Measurements from ENCODE around the gene MAP2K2.

The MAP2K2 gene

DNA sequence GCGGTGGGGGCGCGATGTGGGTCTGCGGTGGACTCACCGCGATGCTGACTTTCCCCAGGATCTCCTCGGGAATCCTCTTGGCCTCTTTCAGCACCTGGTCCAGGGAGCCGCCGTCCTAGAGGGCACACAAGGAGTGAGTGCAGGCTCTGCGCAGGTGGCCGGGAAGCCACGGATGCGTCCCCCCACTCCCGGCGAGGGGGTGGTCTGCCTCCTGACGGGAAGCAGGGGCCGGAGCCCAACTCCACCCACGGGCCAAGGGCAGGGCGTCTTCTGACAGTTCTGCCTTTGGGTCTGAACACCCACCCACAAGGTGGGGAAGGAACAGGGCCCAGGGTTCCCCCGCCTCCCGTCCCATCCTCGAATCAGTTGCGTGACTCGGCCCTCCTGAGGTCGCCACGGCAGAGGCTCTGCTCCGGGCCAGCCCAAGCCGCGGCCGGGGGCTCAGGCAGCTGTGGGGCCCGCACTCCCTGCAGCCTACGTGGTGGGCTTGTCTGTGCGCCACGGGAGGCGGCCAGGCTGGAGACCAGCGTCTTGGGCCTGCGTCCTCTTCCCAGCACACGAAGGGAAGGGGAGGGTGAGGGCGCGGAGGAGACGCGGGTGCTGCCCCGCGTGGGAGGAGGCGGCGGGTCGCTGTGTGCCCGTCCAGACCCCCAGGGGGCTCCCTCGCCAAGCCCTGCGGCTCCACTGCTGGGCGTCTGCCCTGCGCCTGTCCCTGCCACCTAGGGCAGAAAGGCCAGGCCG is 21.4 kb downstream of the MAP2K2 start:
- no peak for DNase-seq (ENCODE audit: low read depth)
- H3K4me3 ChIP-seq (ENCODE audit: low read depth, low read length): no peak overlapping the region

DNA sequence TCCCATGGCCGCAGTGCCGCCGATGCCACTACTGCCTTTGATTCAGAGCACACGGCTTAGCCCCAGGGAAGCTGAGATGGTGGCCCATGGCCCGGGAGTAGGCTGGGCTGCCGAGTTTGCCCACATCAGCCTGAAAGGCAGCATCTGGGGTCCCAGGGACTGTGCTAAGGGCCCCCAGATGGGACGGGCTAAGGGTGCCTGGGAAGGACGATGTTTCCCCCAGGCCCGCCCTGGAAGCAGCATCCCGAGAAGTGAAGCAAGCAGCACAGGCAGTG is 22.5 kb downstream of the MAP2K2 start:
- H3K4me3 ChIP-seq (ENCODE audit: low read depth, low read length): no peak overlapping the region
- DNase-seq (ENCODE audit: low read depth): no peak

DNA sequence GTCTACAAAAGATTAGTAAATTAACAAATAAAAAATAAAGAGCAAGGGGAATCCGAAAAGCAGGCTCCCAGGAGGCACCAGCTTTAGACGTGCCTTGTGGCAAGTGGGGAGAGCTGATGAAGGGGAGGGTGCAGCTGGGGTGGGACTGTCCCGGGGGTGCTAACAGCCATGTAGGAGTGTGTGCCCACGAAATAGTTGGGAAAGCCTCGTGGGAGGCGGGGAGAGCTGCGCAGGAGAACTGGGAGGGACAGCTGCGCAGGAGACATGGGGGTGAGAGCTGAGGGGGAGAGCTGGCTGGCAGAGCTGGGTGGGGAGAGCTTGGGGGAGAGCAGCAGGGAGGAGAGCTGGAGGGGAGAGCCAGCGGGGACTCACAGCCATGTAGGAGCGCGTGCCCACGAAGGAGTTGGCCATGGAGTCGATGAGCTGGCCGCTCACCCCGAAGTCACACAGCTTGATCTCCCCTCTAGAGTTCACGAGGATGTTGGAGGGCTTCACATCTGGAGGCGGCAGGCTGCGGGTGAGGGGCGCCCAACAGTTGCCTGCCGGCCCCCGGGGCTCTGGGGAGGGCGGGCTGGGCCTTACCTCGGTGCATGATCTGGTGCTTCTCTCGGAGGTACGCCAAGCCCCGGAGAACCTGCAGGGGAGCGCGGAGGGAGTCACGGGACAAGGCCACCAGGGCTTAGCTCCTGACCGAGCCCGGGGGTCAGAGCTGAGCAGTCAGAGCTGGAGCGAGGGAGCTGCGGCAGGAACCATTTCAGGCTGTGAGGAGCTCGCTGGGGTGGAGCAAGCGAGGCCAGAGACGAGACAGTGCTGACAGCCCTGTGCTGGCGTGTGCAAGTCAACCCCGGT is 23.1 kb downstream of the MAP2K2 start:
- no peak overlapping the region for H3K4me3 ChIP-seq (ENCODE audit: low read depth, low read length)
- DNase-seq (ENCODE audit: low read depth): no peak

DNA sequence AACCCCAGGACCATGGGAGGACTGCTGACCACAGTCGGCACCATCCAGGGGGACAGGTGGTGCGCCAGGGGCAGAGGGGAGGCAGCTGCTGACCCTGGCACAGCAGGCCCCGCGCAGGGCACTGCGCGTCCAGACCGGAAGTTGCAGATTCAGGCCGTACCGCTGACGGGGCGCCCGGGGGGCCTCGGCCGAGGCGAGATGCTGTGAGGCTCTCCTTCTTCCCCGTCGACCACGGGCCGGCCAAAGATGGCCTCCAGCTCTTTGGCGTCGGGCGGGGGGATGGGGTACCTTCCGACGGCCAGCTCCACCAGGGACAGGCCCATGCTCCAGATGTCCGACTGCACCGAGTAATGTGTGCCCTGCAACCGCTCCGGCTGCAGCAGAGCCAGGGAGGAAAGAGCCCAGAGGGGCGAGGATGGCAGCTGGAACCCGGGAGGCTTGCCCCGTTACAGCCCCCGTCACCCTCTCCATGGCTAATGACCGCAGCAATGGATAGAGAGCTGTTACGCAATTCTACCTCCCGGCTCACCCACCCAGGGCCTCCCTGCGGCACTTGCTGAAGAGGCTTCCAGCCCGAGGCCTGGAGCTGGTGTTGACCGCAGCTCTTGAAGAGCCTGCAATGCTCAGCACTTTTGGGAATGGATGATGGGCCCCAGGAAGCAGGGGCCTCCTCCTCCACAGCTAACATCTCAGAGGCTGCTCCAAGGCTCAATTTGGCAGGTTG is 24.7 kb downstream of the MAP2K2 start:
- no peak for DNase-seq (ENCODE audit: low read depth)
- H3K4me3 ChIP-seq (ENCODE audit: low read depth, low read length): no peak overlapping the region

DNA sequence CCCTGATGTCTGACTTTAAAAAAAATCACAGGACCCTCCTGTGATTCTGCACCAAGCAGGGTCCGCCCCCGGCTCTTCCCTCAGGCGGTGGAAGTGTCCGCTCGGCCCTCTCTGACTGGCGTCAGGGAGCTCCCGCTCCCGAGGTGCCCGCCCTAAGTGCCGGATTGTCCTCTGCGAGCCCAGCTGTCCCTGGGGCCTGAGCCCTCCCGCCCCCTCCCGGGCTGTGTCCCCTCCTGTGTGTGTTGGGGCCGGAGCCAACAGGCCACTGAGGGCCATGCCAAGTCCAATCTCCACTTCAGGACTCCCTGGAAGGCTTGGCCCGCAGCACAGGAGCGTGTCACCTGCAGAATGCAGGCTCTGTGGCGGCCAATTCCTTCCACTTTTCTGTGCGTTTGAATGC is 25.4 kb downstream of the MAP2K2 start:
- no peak overlapping the region for H3K4me3 ChIP-seq (ENCODE audit: low read depth, low read length)
- no peak for DNase-seq (ENCODE audit: low read depth)

DNA sequence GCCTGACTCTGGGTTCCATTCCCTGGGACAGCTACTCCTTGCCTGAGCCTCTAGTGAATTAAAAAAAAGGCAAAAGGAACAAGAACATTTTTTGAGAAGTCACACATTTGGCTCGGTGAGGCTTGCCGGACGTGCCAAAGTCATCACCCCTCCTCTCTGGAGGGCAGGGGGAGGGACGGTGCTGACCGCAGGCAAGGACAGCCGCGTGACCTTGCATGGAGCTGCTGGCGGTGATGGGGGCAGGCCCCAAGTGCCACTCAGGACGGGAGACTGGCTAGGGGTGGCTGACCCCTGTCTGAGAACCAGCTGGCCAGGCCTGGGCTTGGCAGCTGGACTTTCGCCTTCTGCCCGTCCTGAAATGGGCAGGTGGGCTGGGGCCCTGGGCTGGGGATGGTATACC is 26.4 kb downstream of the MAP2K2 start:
- no peak overlapping the region for H3K4me3 ChIP-seq (ENCODE audit: low read depth, low read length)

DNA sequence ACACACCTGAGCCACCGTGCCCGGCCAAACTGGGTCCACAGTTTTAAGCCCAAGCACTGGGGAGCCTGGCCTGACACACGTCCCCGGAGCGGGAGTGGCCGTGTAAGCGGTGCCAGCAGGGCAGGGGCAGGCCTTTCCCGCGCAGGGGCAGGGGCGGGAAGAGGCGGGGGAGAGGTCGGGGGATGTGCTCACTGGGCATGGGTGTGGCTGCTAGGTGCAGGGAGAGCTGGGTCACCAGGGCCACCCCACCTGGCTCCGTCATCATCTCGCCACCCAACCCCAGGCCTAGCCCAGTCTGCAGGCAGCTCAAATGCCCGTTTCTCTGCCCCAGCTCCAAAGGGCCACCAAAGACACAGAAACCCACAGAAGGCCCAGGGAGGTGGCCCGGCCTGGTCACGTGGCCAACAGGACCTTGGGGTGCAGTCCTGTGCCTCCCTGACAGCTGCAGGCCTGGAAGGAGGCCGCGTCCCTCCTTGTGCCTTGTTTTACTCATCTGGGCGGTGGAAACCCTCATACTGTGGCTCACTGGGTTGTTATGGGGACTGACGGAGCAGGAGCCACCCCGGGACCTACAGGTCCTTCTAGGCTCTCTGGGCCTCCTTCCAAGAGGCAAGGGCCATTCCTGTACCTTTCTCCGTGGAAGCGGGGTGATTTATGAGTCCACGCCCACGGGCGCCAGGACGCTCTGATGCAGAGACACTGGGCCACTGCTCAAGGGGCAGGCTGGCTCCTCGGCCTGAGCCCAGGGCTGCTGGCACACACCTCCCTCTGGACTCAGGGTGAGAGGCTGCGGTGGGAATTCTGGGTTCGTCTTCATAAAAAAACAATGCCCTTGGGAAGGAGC is 27.7 kb downstream of the MAP2K2 start:
- DNase-seq (ENCODE audit: low read depth): no peak
- no peak overlapping the region for H3K4me3 ChIP-seq (ENCODE audit: low read depth, low read length)

More for the DNA sequence above, 26.4 kb downstream of the MAP2K2 start:
- no peak for DNase-seq (ENCODE audit: low read depth)

DNA sequence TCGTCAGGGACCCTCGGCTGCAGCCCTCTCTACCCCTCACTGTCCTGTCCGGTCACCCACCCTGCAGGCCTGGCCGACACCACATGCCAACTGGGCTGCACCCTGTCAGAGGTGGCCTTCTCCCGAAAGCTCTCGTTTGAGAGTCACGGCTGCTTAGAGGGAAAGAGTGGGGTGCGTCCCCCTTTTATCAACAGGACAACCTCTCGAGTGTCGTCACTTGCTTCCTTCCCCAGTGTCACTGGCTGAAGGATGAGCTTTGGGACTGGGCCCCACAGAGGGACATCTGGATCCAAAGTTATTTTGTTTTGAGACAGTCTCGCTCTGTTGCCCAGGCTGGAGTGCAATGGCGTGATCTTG is 28.5 kb downstream of the MAP2K2 start:
- no peak overlapping the region for H3K4me3 ChIP-seq (ENCODE audit: low read depth, low read length)
- no peak for DNase-seq (ENCODE audit: low read depth)

DNA sequence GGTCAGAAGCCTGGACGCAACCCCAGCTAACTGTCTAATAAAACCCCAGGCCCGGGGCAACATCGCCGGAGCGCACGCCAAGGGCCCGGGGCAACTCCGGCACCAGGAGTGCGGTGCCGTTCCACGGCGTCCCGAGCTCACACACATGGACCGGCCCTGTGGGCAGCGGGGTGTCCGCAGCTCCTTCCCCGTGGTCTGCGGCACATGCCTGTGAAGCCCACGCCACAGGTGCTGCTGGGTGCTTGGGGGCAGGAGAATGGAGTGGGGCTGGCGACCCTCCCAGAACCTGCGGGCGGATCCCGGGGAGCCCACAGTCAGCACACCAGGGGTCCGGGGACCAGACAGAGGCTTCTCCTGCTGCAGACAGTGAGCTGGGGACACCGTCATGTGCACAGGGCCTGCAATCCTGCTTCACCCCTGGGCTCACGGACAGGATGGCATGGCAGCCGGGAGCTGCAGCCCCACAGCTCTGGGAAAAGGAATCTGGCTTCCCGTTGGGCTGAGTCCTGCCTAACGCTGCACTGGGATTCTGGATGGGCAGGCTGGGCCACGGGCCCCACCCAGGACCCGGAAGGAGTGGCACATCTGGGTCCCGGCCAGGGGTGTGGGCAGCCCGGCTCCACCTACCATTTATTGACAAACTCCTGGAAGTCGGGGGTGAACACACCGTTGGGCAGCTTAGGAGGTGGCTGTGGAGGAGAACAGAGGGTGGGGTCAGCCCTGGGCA is 29.0 kb downstream of the MAP2K2 start:
- H3K4me3 ChIP-seq (ENCODE audit: low read depth, low read length): no peak overlapping the region
- DNase-seq (ENCODE audit: low read depth): no peak

DNA sequence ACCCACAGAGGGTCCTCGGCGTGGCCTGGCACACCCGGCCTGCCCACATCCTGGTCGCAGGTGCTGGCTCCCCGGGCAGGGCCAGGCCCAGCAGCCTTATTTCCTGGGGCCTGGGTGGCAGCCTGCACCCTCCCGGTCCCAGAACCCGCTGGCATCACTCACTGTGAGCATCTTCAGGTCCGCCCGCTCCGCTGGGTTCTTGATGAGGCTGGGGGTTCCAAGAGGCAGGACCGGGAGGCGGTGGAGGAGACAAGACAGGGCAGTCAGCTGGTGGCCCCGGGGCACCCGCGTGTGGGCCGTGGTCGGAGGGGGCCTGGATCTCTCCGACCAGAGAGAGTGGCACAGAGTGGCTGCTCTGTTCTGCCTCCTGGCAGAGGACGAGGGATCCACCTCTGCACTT is 29.6 kb downstream of the MAP2K2 start:
- no peak overlapping the region for H3K4me3 ChIP-seq (ENCODE audit: low read depth, low read length)
- DNase-seq (ENCODE audit: low read depth): no peak

DNA sequence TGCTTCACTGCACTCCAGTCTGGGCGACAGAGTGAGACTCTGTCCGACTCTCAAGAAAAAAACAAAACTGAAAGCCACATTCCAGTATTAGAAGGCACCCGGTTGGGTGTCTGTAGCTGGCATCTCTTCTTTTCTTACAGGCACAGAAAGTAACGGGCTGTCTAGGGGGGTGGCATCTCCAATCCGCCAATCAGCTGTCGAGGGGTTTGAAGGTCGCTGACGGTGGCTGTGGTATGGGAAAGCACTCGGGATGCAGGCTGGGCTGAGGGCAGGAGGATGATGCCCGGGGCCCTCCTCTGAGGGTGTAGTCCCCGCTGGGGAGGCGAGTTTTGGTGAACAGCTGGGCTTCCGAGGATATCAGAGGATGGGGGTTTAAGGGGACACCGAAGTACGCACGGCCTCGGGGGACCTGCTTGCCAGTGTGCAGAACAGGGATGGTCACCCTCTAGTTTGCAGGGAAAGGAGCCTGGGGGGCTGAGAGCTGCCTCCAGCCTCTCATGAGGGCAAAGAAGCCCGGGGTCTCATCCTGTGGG is 30.2 kb downstream of the MAP2K2 start:
- no peak overlapping the region for H3K4me3 ChIP-seq (ENCODE audit: low read depth, low read length)
- no peak for DNase-seq (ENCODE audit: low read depth)

DNA sequence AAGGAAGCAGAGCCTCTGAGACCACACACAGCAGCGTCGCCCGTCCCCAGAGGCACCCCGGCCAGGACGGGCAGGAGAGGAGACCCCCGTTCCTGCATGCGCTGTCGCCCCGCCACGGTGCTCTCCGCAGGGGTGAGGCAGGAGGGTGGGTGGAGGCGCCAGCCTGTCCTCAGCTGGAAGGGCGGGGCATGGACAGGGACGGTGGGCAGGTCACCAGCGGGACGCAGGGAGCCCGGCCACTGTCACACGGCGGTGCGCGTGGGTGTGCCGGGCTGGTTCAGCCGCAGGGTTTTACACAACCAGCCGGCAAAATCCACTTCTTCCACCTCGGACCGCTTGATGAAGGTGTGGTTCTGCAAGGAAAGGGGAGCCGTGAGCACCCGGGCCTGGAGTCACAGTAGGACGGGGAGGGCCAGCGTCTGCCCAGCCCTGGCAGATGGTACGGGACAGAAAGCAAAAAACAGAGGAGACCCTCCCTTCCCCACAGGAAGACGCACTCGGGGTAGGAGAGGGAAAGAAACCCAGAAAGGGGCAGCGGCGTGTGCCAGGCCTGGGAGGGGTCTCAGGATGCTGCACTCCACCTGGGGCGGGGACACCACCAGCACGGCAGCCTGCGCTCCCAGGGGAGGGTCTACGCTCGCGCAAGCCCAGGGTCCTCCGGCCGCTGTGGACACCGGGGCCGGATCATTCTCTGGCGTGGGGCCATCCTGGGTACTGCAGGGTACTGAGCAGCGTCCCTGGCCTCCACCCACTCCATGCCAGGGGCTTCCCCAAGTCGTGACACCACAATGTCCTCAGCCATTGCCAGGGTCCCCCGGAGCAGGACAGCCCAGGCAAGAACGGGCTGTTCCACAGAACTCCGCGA is 33.3 kb downstream of the MAP2K2 start:
- no peak overlapping the region for H3K4me3 ChIP-seq (ENCODE audit: low read depth, low read length)
- DNase-seq (ENCODE audit: low read depth): no peak

DNA sequence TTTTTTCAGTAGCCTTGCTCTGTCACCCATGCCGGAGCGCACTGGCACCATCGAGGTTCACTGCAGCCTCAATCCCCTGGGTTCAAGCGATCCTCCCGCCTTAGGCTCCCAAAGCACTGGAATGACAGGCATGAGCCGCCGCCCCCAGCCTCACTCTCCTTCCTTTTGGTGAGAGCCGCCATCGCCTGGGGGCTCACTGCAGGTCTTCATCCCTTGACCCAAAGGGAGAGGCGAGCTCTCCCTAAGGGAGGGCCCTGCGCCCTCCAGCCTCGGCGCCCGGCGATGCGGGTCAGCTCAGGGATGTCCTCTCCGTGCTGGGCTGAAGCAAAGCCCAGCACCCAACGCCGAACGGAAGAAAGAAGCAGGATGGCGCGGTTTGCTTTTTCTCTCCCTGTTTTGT is 34.0 kb downstream of the MAP2K2 start:
- DNase-seq (ENCODE audit: low read depth): no peak
- H3K4me3 ChIP-seq (ENCODE audit: low read depth, low read length): no peak overlapping the region

DNA sequence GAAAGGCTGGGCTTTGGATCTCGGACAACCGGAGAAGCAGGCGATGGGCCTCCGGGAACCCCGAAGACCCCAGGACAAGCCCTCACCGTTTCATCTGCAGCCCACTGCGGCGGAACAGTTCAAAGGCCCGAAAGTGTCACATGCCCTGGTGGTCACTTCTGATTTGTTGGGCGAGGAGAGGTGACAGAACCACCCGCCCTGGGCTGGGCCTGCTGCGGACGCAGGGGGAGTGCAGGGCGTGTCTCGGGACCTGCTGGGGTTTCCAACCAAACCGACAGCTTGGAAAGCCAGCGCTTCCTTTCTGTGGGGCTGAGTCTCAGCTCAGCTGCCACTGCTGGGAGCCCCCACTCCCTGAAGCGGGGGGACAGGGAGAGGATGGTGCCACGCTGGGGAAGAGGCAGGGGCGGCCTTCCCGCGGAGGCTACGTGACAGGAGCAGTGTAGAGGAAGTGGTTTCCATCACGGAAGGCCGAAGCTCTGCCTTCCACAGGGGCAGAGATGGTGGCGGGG is 34.5 kb downstream of the MAP2K2 start:
- H3K4me3 ChIP-seq (ENCODE audit: low read depth, low read length): no peak overlapping the region
- DNase-seq (ENCODE audit: low read depth): no peak

DNA sequence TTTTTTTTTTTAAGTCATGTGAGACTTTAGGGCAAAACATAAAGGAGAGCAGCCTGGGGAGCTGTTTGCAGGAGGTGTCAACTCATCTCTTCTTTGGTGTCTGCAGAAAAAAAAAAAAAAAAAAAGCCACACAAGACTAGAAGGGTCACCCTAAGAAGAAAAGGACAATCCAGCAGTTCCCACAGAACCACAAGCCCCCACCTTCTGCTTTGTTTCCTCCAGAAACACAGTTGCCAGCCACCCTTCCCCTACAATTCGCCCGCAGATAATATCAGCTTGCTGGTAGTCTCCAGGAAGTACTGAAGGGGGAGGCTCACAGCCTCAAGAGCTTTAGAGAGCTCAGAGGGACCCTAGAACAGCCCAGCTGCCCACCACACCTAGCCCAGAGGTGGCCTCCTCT is 34.9 kb downstream of the MAP2K2 start:
- DNase-seq (ENCODE audit: low read depth): no peak
- H3K4me3 ChIP-seq (ENCODE audit: low read depth, low read length): no peak overlapping the region

DNA sequence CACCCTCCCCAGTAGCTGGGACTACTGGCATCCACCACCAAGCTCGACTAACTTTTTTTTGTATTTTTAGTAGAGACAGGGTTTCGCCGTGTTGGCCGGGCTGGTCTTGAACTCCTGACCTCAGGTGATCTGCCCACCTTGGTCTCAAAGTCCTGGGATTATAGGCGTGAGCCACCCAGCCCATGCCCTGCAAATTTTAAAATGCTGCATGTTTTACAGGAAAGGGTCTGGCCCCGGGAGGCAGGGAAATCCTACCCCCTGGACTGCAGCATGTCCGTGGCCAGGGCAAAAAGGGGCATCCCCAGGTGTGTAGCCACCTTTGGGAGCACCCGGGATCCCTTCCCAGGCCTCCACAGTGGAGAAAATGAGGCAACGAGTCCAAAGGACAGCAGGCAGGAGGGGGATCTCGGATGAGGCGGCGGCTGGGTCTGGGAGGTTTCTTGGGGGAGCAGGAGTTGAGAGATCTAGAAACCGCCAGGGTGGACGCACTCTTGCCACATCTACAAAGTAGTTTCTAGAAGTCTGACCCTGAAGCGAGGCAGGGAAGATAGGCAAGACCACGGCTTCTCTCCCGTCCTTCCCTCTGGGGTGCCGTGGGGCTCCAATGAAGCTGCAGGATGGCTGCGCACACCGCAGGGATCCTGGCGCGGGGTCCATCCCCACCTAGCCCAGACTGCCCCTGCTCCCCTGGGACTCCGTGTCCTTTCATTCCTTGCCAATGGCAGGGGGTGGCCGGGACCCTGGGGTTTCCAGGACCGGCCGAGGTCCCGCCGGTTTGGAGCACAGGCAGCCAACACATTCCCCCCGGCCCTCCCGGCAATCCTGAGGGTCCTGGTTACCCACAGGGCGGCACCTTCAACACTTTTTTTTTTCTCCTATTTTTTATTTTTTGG is 35.9 kb downstream of the MAP2K2 start:
- no peak overlapping the region for H3K4me3 ChIP-seq (ENCODE audit: low read depth, low read length)

DNA sequence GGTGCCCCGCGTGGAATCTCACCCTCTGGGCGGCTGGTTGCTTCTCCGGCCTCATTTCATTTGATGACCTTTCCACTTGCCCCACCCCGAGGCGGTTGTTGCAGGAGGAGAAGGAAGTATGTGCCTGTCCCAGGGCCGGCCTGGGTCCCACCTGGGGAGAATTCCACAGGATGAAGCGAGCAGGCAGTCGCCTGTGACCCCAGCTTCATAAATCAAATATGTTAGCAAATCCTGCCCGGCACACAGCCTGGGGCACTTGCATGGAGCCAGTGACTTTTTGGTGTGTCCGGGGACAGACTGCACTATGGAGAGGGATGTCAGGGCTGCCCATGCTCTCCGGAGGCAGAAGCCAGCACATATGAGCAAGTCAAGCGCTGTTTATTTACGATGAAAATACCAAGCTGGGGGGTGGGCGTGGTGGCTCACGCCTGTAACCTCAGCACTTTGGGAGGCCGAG is 37.5 kb downstream of the MAP2K2 start:
- DNase-seq (ENCODE audit: low read depth): no peak
- H3K4me3 ChIP-seq (ENCODE audit: low read depth, low read length): no peak overlapping the region

More for the DNA sequence above, 35.9 kb downstream of the MAP2K2 start:
- DNase-seq (ENCODE audit: low read depth): no peak
